Uterus (tissue), 2 donors: ENCODE data around the gene CHRNA9.

Experiments
- POLR2A ChIP-seq, 2 donors: fragments of 450-650 bp; IDR thresholded peaks; one replicate each; pipeline ENCODE4 v1.6.1; 2016; ENCODE audit warnings: antibody characterized with exemption in 2 of 2, mild to moderate bottlenecking in 1 of 2, moderate library complexity in 1 of 2
- TF ChIP-seq, protein P1 (sequence below), 4 experiments: fragments of 200-600 bp in 2 of 4; fragments of 450-650 bp in 2 of 4; sonication (generic) in 2 of 4; IDR thresholded peaks; one replicate each; pipeline ENCODE4 v1.5.1; 2016 to 2019; ENCODE audit warnings: antibody characterized with exemption in 4 of 4, mild to moderate bottlenecking in 2 of 4, moderate library complexity in 1 of 4

- no peak for TF ChIP-seq POLR2A (IDR thresholded peaks at IDR 0.05)
- TF ChIP-seq, protein P1, sequence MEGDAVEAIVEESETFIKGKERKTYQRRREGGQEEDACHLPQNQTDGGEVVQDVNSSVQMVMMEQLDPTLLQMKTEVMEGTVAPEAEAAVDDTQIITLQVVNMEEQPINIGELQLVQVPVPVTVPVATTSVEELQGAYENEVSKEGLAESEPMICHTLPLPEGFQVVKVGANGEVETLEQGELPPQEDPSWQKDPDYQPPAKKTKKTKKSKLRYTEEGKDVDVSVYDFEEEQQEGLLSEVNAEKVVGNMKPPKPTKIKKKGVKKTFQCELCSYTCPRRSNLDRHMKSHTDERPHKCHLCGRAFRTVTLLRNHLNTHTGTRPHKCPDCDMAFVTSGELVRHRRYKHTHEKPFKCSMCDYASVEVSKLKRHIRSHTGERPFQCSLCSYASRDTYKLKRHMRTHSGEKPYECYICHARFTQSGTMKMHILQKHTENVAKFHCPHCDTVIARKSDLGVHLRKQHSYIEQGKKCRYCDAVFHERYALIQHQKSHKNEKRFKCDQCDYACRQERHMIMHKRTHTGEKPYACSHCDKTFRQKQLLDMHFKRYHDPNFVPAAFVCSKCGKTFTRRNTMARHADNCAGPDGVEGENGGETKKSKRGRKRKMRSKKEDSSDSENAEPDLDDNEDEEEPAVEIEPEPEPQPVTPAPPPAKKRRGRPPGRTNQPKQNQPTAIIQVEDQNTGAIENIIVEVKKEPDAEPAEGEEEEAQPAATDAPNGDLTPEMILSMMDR (IDR thresholded peaks at IDR 0.05), result no peak
Measured at GRCh38 chr4:40335525-40335894, 377 bp downstream of the CHRNA9 start.
